ENCODE data around the gene MAP3K5.
"Not testable (repeated sequence)": the region's sequence is repeated elsewhere in the genome, so short reads cannot be mapped to it uniquely, and the experiment has no call there.

MAP3K5 gene

DNA sequence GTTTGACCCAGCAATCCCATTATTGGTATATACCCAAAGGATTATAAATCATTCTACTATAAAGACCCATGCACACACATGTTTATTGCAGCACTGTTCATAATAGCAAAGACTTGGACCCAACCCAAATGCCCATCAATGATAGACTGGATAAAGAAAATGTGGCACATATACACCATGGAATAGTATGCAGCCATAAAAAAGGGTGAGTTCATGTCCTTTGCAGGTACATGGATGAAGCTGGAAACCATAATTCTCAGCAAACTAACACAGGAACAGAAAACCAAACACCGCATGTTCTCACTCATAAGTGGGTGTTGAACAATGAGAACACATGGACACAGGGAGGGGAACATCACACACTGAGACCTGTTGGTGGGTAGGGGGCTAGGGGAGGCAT lies 104.4 kb downstream of the MAP3K5 start:
- H3K27me3 ChIP-seq (ENCODE audit: control insufficient read depth, insufficient read depth, low read length, poor library complexity, severe bottlenecking); H3K4me3 ChIP-seq (ENCODE audit: insufficient read depth, low read depth, low read length); H3K27ac ChIP-seq (ENCODE audit: insufficient read depth, low read depth, low read length, poor library complexity, severe bottlenecking); H3K36me3 ChIP-seq (ENCODE audit: control insufficient read depth, insufficient read depth, low read length); H3K4me1 ChIP-seq (ENCODE audit: control insufficient read depth, insufficient read depth, low read length); H3K9me3 ChIP-seq (ENCODE audit: control insufficient read depth, low read length): not testable (repeated sequence)
- WGBS, 2 experiments: 91 to 100% methylated on average over 1 of the region's 1 CpG

DNA sequence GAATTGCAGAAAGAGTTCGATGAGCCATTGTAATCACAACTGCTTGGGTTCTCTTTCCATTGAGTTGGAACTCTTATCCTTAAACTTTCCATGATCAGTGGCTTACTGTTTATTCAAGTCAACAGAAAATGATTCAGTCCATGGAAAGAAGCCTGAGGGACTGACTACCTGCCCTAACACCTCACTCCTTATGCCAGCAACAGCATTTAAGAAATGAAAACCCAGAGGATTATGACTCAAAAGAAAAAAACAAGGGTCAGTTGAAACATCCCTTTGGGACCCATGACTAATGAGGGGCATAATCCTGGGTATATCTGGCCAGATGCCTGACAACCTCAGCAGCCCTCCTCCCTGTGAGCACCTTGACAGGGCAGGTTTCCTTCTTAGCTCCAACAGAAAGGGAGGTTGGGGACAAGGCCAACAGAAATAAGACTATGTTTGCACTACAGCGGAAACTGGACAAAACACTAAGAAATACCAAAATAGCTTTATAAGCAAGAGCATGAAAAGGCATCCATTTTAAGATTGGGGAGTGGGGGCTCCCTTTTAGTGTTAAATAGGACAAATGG lies 106.7 kb downstream of the MAP3K5 start:
- Histone ChIP-seq H3K4me1 (ENCODE audit: control insufficient read depth, insufficient read depth, low read length) (no peaks in the 10 kb centered on the region), H3K27me3 (ENCODE audit: control insufficient read depth, insufficient read depth, low read length, poor library complexity, severe bottlenecking) (no peaks in the 10 kb centered on the region), H3K36me3 (ENCODE audit: control insufficient read depth, insufficient read depth, low read length) (no peaks in the 10 kb centered on the region), H3K4me3 (ENCODE audit: insufficient read depth, low read depth, low read length) (no peak overlapping the region), H3K9me3 (ENCODE audit: control insufficient read depth, low read length) (no peaks in the 10 kb centered on the region), H3K27ac (ENCODE audit: insufficient read depth, low read depth, low read length, poor library complexity, severe bottlenecking) (no peak overlapping the region)
- 96 to 100% methylated on average over 1 to 2 of the region's 2 CpGs for WGBS, 2 experiments

- 90% methylated on average over 1 of the region's 1 CpG; no CpG with 5 or more reads in 1 of the 2 experiments for WGBS, 2 experiments
- Histone ChIP-seq H3K9me3 (ENCODE audit: control insufficient read depth, low read length) (no peaks in the 10 kb centered on the region), H3K4me3 (ENCODE audit: insufficient read depth, low read depth, low read length) (no peak overlapping the region), H3K36me3 (ENCODE audit: control insufficient read depth, insufficient read depth, low read length) (no peaks in the 10 kb centered on the region), H3K27ac (ENCODE audit: insufficient read depth, low read depth, low read length, poor library complexity, severe bottlenecking) (no peak overlapping the region), H3K4me1 (ENCODE audit: control insufficient read depth, insufficient read depth, low read length) (no peaks in the 10 kb centered on the region), H3K27me3 (ENCODE audit: control insufficient read depth, insufficient read depth, low read length, poor library complexity, severe bottlenecking) (no peaks in the 10 kb centered on the region)
Observed at GRCh38 chr6:136684466-136684865, 107.8 kb downstream of the MAP3K5 start.

GRCh38 chr6:136683209-136683941 lies 108.9 kb downstream of the MAP3K5 start:
- Histone ChIP-seq H3K9me3 (ENCODE audit: control insufficient read depth, low read length) (no peaks in the 10 kb centered on the region), H3K4me3 (ENCODE audit: insufficient read depth, low read depth, low read length) (no peak overlapping the region), H3K27ac (ENCODE audit: insufficient read depth, low read depth, low read length, poor library complexity, severe bottlenecking) (no peak overlapping the region), H3K27me3 (ENCODE audit: control insufficient read depth, insufficient read depth, low read length, poor library complexity, severe bottlenecking) (no peaks in the 10 kb centered on the region), H3K36me3 (ENCODE audit: control insufficient read depth, insufficient read depth, low read length) (no peaks in the 10 kb centered on the region), H3K4me1 (ENCODE audit: control insufficient read depth, insufficient read depth, low read length) (no peaks in the 10 kb centered on the region)
- 88 to 90% methylated on average over 3 to 4 of the region's 4 CpGs for WGBS, 2 experiments

GRCh38 chr6:136682292-136682691 lies 110.0 kb downstream of the MAP3K5 start:
- Histone ChIP-seq H3K36me3 (ENCODE audit: control insufficient read depth, insufficient read depth, low read length) (no peaks in the 10 kb centered on the region), H3K4me3 (ENCODE audit: insufficient read depth, low read depth, low read length) (no peak overlapping the region), H3K4me1 (ENCODE audit: control insufficient read depth, insufficient read depth, low read length) (no peaks in the 10 kb centered on the region), H3K9me3 (ENCODE audit: control insufficient read depth, low read length) (no peaks in the 10 kb centered on the region), H3K27me3 (ENCODE audit: control insufficient read depth, insufficient read depth, low read length, poor library complexity, severe bottlenecking) (no peaks in the 10 kb centered on the region), H3K27ac (ENCODE audit: insufficient read depth, low read depth, low read length, poor library complexity, severe bottlenecking) (no peak overlapping the region)
- 88% methylated on average over 3 of the region's 3 CpGs for WGBS, 2 experiments

DNA sequence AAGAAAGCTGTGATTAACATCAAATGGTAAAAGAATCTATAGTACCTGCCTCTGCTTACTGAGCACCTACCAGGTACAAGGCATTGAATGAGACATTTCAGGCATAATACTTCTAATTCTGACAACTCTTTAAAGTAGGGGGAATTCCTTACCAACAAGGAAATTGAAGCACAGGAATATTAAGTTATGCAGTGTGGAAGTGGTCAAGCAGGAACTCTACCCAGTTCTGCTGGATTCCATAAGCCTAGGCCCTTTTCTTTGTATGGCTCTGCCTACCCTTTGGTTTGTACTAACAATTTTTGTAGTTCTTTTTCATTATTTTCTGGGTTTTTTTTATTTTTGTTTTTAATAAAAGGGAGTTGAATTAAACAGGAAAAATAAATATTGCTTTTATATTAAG lies 114.5 kb downstream of the MAP3K5 start:
- no peak overlapping the region for H3K27ac ChIP-seq (ENCODE audit: insufficient read depth, low read depth, low read length, poor library complexity, severe bottlenecking)
- no peaks in the 10 kb centered on the region for H3K9me3 ChIP-seq (ENCODE audit: control insufficient read depth, low read length)
- no peaks in the 10 kb centered on the region for H3K27me3 ChIP-seq (ENCODE audit: control insufficient read depth, insufficient read depth, low read length, poor library complexity, severe bottlenecking)
- H3K4me1 ChIP-seq (ENCODE audit: control insufficient read depth, insufficient read depth, low read length): no peaks in the 10 kb centered on the region
- no peaks in the 10 kb centered on the region for H3K36me3 ChIP-seq (ENCODE audit: control insufficient read depth, insufficient read depth, low read length)
- H3K4me3 ChIP-seq (ENCODE audit: insufficient read depth, low read depth, low read length): no peak overlapping the region

DNA sequence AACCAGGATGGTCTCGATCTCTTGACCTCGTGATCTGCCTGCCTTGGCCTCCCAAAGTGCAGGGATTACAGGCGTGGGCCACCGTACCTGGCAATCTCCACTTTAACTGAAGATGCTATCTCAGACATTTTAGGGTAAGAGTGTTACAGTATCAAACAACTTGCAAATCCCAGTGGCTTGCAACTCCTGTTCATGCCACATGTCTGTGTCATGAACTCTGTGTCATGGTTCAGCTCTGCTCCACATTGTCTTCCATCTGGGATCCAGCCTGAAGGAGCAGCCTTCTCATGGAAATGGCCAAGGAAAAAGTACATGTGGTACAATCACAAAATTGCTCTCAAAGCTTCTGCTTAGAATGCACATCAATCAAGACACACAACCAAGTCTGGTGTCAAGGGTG lies 114.9 kb downstream of the MAP3K5 start:
- Histone ChIP-seq H3K36me3 (ENCODE audit: control insufficient read depth, insufficient read depth, low read length) (no peaks in the 10 kb centered on the region), H3K4me1 (ENCODE audit: control insufficient read depth, insufficient read depth, low read length) (no peaks in the 10 kb centered on the region), H3K9me3 (ENCODE audit: control insufficient read depth, low read length) (no peaks in the 10 kb centered on the region), H3K4me3 (ENCODE audit: insufficient read depth, low read depth, low read length) (no peak overlapping the region), H3K27ac (ENCODE audit: insufficient read depth, low read depth, low read length, poor library complexity, severe bottlenecking) (no peak overlapping the region), H3K27me3 (ENCODE audit: control insufficient read depth, insufficient read depth, low read length, poor library complexity, severe bottlenecking) (no peaks in the 10 kb centered on the region)
- 91 to 95% methylated on average over 4 of the region's 4 CpGs for WGBS, 2 experiments

DNA sequence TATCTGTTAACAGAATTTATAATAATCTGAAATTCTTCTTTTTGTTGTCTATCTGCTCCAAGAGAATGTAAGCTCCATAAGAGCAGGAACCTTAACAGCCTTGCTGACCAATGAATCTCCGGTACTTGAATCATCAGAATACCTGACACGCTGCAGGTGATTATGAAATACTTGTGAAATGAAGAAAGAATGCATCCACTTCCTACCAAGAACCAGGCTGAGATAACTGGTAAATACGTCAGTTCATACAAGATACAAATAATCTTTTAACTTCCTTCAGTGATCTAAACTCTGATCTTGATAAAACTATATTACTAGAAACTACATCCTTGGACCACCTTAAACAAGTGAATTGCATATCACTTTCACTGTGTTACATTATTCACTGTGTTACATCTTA lies 116.2 kb downstream of the MAP3K5 start:
- WGBS, 2 experiments: 88 to 89% methylated on average over 2 to 3 of the region's 3 CpGs

GRCh38 chr6:136673571-136673970 lies 118.7 kb downstream of the MAP3K5 start:
- Histone ChIP-seq H3K9me3 (ENCODE audit: control insufficient read depth, low read length) (no peaks in the 10 kb centered on the region), H3K4me3 (ENCODE audit: insufficient read depth, low read depth, low read length) (no peak overlapping the region), H3K36me3 (ENCODE audit: control insufficient read depth, insufficient read depth, low read length) (no peaks in the 10 kb centered on the region), H3K27me3 (ENCODE audit: control insufficient read depth, insufficient read depth, low read length, poor library complexity, severe bottlenecking) (no peaks in the 10 kb centered on the region), H3K4me1 (ENCODE audit: control insufficient read depth, insufficient read depth, low read length) (no peaks in the 10 kb centered on the region), H3K27ac (ENCODE audit: insufficient read depth, low read depth, low read length, poor library complexity, severe bottlenecking) (no peak overlapping the region)

More for the DNA sequence above, 116.2 kb downstream of the MAP3K5 start:
- Histone ChIP-seq H3K4me3 (ENCODE audit: insufficient read depth, low read depth, low read length) (no peak overlapping the region), H3K27ac (ENCODE audit: insufficient read depth, low read depth, low read length, poor library complexity, severe bottlenecking) (no peak overlapping the region), H3K4me1 (ENCODE audit: control insufficient read depth, insufficient read depth, low read length) (no peaks in the 10 kb centered on the region), H3K27me3 (ENCODE audit: control insufficient read depth, insufficient read depth, low read length, poor library complexity, severe bottlenecking) (no peaks in the 10 kb centered on the region), H3K36me3 (ENCODE audit: control insufficient read depth, insufficient read depth, low read length) (no peaks in the 10 kb centered on the region), H3K9me3 (ENCODE audit: control insufficient read depth, low read length) (no peaks in the 10 kb centered on the region)

DNA sequence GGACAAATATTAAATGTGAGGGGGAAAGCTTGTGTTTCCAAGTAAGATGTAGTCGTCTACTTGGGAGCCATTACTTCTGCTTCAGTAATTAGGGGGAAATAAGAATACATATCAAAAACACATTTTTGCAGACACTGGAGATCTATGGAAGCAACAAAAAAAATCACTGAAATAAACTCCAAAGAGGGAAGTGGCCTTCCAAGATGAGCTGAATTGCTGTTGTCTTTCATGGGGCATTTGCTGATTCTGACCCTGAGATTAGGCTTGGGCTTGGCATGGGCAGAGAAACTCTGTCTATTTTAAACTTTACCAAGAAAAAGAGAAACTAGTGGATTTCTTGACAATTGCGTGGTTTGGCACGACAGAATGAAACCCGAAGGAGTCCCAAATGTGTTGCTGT lies 120.1 kb downstream of the MAP3K5 start:
- H3K36me3 ChIP-seq (ENCODE audit: control insufficient read depth, insufficient read depth, low read length): no peaks in the 10 kb centered on the region
- H3K9me3 ChIP-seq (ENCODE audit: control insufficient read depth, low read length): no peaks in the 10 kb centered on the region
- no peaks in the 10 kb centered on the region for H3K27me3 ChIP-seq (ENCODE audit: control insufficient read depth, insufficient read depth, low read length, poor library complexity, severe bottlenecking)
- no peaks in the 10 kb centered on the region for H3K4me1 ChIP-seq (ENCODE audit: control insufficient read depth, insufficient read depth, low read length)
- WGBS, 2 experiments: 94 to 95% methylated on average over 4 of the region's 4 CpGs
- no peak overlapping the region for H3K27ac ChIP-seq (ENCODE audit: insufficient read depth, low read depth, low read length, poor library complexity, severe bottlenecking)
- no peak overlapping the region for H3K4me3 ChIP-seq (ENCODE audit: insufficient read depth, low read depth, low read length)

Data from ectodermal cell (in vitro differentiated cells).